GM12874 (cell line): ENCODE results near the gene CDHR2.

ENCODE experiments used
- CTCF ChIP-seq: IDR thresholded peaks from 2 replicates; pipeline ENCODE4 v1.5.1; 2011; ENCODE audit warnings: low read depth, mild to moderate bottlenecking, control low read depth, low read length, moderate library complexity; ENCODE audit not compliant: insufficient read depth

The CDHR2 gene

GRCh38 chr5:176596689-176597416 is 47.7 kb downstream of the CDHR2 start:
- peak; percentile 31 for TF ChIP-seq CTCF

DNA sequence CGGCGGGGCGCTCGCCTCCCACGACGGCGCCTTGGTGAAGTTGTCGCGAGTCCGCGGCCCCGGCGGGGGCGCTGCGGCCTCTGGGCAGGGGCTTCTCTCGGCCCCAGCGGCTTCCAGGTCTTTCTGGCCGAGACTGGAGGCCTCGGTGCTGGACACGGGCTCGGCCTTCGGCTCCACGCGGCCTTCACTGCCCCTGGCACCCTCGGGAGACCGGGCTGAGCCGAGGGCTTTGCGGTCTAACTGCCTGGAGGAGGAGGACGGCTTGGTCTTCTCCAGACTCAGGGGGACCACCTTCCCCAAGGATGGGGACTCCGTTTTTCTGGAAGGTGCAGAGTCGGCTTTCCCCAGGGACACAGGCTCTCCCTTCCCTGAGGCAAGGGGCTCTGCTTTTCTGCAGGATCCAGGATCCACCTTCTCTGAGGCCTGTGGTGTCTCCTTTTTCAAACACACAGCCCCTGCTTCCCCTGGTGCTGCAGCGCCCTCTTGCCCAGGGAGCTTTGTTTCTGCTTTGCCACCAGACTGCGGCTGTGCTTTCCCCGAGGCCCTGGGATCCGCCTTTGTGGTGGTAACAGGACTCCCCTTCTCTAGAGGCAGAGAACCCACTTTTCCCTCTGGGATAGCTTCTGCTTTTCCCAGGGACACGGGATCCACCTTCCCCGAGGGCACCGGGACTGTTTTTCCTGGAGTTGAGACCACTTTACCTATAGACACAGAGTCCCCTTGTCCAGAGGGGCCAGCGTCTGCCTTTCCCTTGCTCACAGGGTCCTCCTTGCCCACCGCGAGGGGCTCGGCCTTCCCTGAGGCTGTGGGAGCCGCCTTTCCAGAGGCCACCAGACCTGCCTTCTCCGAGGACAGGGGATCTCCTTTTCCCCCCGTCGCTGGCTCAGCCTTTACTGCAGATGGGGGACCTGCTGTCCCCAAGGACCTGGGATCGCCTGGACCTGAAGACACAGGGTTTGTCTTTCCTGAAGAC is 48.6 kb downstream of the CDHR2 start:
- no peak for TF ChIP-seq CTCF

DNA sequence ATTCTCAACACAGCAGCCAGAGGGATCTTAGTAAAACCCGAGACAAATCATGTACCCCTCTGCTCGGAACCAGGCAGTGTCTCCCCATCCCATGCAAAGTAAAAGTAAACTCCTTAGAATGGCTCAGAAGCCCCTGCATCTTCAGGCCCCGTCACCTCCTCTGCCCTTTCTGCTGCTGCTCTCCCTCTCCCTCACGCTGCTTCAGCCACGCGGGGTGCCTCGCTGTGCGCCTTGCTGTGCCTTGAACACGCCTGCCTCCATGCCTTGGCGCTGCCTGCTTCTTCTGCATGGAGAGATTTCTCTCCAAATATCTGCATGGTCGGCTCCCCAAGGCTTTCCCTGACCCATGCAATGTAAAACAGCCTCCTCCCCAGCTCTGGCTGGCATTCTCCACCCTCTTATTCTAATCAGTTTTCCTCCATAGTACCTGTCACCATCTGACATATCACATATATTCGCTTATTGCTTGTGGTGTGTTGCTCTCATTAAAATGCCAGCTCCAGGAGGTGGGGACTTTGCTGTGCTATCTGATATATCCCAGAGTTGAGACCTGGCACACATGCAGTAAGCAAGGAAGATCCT is 52.9 kb downstream of the CDHR2 start:
- TF ChIP-seq CTCF, result no peak

GRCh38 chr5:176603091-176603490 is 53.9 kb downstream of the CDHR2 start:
- TF ChIP-seq CTCF, result no peak

GRCh38 chr5:176606032-176606431 is 56.9 kb downstream of the CDHR2 start:
- no peak for TF ChIP-seq CTCF

- no peak for TF ChIP-seq CTCF
Observed at GRCh38 chr5:176606875-176607274, 57.7 kb downstream of the CDHR2 start.

GRCh38 chr5:176608142-176608705 is 59.1 kb downstream of the CDHR2 start:
- TF ChIP-seq CTCF, result no peak
